ENCODE results near the gene TCERG1. TPM values are rescaled to one million over a fixed set of nuclear protein-coding genes. Genes with fewer than 3 reads are reported as not detected.

TCERG1 gene
- total and polyA plus RNA-seq, 2 donors (not counting 1 experiment from before 2014, with no cell fraction given), result 44.6 to 95.2 TPM

DNA sequence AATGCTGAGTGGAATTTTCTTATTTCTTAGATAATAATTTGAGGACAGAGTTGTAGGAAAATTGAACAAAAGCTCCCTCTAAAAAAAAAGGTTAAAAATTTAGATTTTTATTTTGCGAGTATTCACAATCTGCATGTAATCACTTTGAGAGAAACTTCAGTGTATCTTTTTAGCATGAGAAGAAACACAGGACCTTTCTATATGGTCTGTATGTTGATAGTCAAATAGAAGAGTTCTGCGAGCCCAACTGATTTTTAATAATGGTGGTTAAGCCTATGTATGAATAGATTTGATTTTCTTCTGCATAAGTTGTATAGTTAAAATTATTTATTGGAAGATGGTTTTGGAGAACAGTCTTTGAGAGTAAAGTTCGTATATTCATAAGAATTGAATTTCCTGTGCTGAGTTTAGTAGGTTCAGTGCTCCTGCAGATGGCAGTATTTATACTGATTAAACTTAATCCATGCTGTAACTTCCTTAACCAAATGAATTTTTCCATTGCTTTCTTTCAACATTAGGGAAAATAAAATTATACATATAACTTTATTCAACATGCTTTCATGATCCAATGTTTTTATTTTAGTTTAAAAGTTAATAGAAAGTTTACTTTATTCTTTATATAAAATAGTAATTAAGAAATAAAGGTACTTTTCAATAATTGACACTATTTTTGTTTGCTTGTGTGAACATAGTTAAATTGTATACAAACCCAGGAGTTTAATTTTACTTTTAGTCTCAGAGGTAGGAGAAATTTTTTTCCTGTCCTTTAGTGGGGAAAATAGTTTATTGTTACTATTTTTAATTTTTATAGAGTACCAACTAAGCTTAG lies 19.6 kb downstream of the TCERG1 start:
- Histone ChIP-seq H3K36me3 (replicated peaks in 1 of 2; ENCODE audit: control extremely low read depth in 1 of 2, control insufficient read depth in 1 of 2, extremely low read depth in 1 of 2, insufficient read depth in 2 of 2, low read length in 1 of 2) (peaks cover 15 to 69% of the 10 kb centered on the region in 2 experiments), H3K9ac (ENCODE audit: low read length) (no peak overlapping the region), H3K4me2 (replicated peaks; ENCODE audit: low read depth, low read length, poor library complexity, severe bottlenecking) (no peak overlapping the region), H3K79me2 (ENCODE audit: control insufficient read depth, insufficient read depth, low read length) (peaks cover 14% of the 10 kb centered on the region), H4K20me1 (ENCODE audit: control insufficient read depth, insufficient read depth, low read length, poor library complexity, severe bottlenecking) (peaks cover 5% of the 10 kb centered on the region), H3K27ac (ENCODE audit: low read length in 2 of 2) (no peak overlapping the region), H3K4me3 (ENCODE audit: control extremely low read depth in 1 of 5, extremely low read depth in 1 of 5, insufficient read depth in 1 of 5, low read depth in 2 of 5, low read length in 4 of 5) (no peak overlapping the region), H3K9me3 (ENCODE audit: control extremely low read depth in 1 of 3, control insufficient read depth in 2 of 3, insufficient read depth in 1 of 3, low read length in 2 of 3) (no peaks in the 10 kb centered on the region), H2AFZ (ENCODE audit: insufficient read depth, low read depth, low read length, poor library complexity, severe bottlenecking) (no peak overlapping the region), H3K27me3 (replicated peaks in 1 of 4; ENCODE audit: control extremely low read depth in 1 of 4, control insufficient read depth in 3 of 4, insufficient read depth in 4 of 4, low read length in 3 of 4) (no peaks in the 10 kb centered on the region), H3K4me1 (ENCODE audit: control insufficient read depth in 2 of 2, insufficient read depth in 2 of 2, low read length in 2 of 2) (no peaks in the 10 kb centered on the region)
- Mint-ChIP-seq H3K4me1 (peaks cover 2% of the 10 kb centered on the region), H3K27me3 (no peaks in the 10 kb centered on the region), H3K4me3 (no peak overlapping the region), H3K27ac (no peak overlapping the region), H3K9me3 (ENCODE audit: insufficient read depth) (no peaks in the 10 kb centered on the region)
- no peak for ATAC-seq (ENCODE audit: low read depth)
- ChIA-PET CTCF (interaction anchor here (1.1 to 1.2 kb wide), 2 partner anchors 9 to 20 kb away, joined by 3 to 4 read pairs; partner anchors contain the start of gene TCERG1), POLR2A (no interaction called here)
- 83% methylated on average over 1 of the region's 3 CpGs for whole genome bisulfite sequencing (ENCODE audit: insufficient coverage)
- intact Hi-C loops (cut with micrococcal nuclease), result no loop called here
- no peak for TF ChIP-seq EZH2 (IDR thresholded peaks at IDR 0.05; ENCODE audit: borderline replicate concordance, insufficient read depth, low read depth, low read length, poor library complexity, severe bottlenecking)
- TF ChIP-seq, protein P1, sequence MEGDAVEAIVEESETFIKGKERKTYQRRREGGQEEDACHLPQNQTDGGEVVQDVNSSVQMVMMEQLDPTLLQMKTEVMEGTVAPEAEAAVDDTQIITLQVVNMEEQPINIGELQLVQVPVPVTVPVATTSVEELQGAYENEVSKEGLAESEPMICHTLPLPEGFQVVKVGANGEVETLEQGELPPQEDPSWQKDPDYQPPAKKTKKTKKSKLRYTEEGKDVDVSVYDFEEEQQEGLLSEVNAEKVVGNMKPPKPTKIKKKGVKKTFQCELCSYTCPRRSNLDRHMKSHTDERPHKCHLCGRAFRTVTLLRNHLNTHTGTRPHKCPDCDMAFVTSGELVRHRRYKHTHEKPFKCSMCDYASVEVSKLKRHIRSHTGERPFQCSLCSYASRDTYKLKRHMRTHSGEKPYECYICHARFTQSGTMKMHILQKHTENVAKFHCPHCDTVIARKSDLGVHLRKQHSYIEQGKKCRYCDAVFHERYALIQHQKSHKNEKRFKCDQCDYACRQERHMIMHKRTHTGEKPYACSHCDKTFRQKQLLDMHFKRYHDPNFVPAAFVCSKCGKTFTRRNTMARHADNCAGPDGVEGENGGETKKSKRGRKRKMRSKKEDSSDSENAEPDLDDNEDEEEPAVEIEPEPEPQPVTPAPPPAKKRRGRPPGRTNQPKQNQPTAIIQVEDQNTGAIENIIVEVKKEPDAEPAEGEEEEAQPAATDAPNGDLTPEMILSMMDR (IDR thresholded peaks at IDR 0.05), result peak; percentile 14
- DNase-seq, result no peak

DNA sequence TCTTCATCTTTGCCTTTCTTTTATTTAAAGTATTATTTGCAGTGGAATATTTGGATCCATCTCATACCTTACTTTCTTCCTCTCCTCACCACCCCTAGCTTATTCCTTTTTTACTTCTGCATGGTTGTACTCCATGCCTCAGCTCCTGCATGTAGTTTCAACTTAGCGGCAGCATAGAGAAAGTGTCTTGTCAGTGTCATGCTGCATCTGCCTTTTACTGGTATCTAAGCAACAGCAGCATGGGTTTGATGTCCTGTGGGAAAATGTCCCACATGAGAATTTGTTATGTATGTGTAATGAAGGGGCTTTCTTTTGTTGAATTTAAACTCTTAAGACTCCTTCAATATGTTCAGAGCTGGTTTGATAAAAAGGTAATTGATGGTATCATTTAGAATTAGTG lies 20.6 kb downstream of the TCERG1 start:
- CTCF ChIA-PET, result interaction anchor here (1.1 to 1.2 kb wide), 2 partner anchors 8 to 21 kb away, joined by 3 to 4 read pairs; partner anchors contain the start of gene TCERG1
- 100% methylated on average over 1 of the region's 1 CpG for WGBS (ENCODE audit: insufficient coverage)
- intact Hi-C loops (cut with micrococcal nuclease), result no loop called here

More for the DNA sequence above, 20.6 kb downstream of the TCERG1 start:
- Mint-ChIP-seq H3K4me3 (no peak overlapping the region), H3K4me1 (peaks cover 2% of the 10 kb centered on the region), H3K27me3 (no peaks in the 10 kb centered on the region), H3K27ac (no peak overlapping the region), H3K9me3 (ENCODE audit: insufficient read depth) (no peaks in the 10 kb centered on the region)
- Histone ChIP-seq H2AFZ (ENCODE audit: insufficient read depth, low read depth, low read length, poor library complexity, severe bottlenecking) (no peak overlapping the region), H4K20me1 (ENCODE audit: control insufficient read depth, insufficient read depth, low read length, poor library complexity, severe bottlenecking) (peaks cover 5% of the 10 kb centered on the region), H3K36me3 (replicated peaks in 1 of 2; ENCODE audit: control extremely low read depth in 1 of 2, control insufficient read depth in 1 of 2, extremely low read depth in 1 of 2, insufficient read depth in 2 of 2, low read length in 1 of 2) (peaks cover 13 to 71% of the 10 kb centered on the region in 2 experiments), H3K4me3 (ENCODE audit: control extremely low read depth in 1 of 5, extremely low read depth in 1 of 5, insufficient read depth in 1 of 5, low read depth in 2 of 5, low read length in 4 of 5) (no peak overlapping the region), H3K27me3 (replicated peaks in 1 of 4; ENCODE audit: control extremely low read depth in 1 of 4, control insufficient read depth in 3 of 4, insufficient read depth in 4 of 4, low read length in 3 of 4) (no peaks in the 10 kb centered on the region), H3K79me2 (ENCODE audit: control insufficient read depth, insufficient read depth, low read length) (peaks cover 13% of the 10 kb centered on the region), H3K27ac (ENCODE audit: low read length in 2 of 2) (no peak overlapping the region), H3K9ac (ENCODE audit: low read length) (no peak overlapping the region), H3K4me2 (replicated peaks; ENCODE audit: low read depth, low read length, poor library complexity, severe bottlenecking) (no peak overlapping the region), H3K9me3 (ENCODE audit: control extremely low read depth in 1 of 3, control insufficient read depth in 2 of 3, insufficient read depth in 1 of 3, low read length in 2 of 3) (no peaks in the 10 kb centered on the region), H3K4me1 (ENCODE audit: control insufficient read depth in 2 of 2, insufficient read depth in 2 of 2, low read length in 2 of 2) (no peaks in the 10 kb centered on the region)
- ATAC-seq (ENCODE audit: low read depth) (no peak), DNase-seq (no peak)
- TF ChIP-seq EZH2 (IDR thresholded peaks at IDR 0.05; ENCODE audit: borderline replicate concordance, insufficient read depth, low read depth, low read length, poor library complexity, severe bottlenecking), result no peak
- TF ChIP-seq, protein P1 (IDR thresholded peaks at IDR 0.05), result no peak
- POLR2A ChIA-PET, result no interaction called here
